HG02678 (cell line): ENCODE data around the gene SH3GLB2.

Experiments
- ATAC-seq: cut with Tn5 transposase; IDR thresholded peaks from one replicate; pipeline ENCODE4 v1.9.1; 2021; ENCODE audit warnings: mild to moderate bottlenecking, moderate library complexity; ENCODE audit not compliant: unreplicated experiment

SH3GLB2 gene

DNA sequence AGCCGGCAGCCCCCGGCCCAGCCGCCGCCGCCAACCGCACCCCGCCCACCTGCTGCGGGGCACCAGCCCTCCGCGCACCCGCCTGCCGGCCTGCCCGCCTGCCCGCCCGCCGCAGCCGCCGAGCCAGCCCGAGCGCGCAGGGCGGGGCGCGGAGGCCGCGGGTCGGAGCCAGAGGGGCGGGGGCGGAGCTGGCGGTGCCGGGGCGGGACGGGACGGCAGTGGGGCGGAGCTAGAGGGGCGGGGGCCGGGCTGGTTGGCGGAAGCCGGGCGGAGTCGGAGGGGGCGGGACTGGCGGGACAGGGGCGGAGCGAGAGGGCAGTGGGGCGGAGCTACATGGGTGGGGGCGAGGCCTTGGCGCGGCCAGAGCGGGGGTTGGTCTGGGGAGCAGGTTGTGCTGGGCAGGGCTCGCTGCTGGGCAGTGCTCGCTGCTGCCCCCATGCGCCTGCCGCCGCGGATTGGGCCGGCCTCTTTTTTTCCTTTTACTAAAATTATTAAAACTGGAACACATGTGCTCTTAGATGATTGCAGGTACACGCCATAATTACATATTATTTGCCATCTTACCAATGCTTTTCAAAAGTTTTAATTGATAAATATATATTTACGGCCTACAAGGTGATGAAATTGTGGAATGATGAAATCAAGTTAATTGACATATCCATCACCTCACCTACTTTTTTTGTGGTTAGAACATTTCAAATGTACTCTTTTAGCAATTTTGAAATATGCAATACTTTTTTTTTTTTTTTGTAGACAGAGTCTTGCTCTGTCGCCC lies at the start of gene SH3GLB2:
TSS of gene SH3GLB2 (minus strand) at position 140 of the 775 bp plus-strand sequence. CDS start 177 bp downstream, outside the sequence.
- peak; percentile 76 for ATAC-seq

DNA sequence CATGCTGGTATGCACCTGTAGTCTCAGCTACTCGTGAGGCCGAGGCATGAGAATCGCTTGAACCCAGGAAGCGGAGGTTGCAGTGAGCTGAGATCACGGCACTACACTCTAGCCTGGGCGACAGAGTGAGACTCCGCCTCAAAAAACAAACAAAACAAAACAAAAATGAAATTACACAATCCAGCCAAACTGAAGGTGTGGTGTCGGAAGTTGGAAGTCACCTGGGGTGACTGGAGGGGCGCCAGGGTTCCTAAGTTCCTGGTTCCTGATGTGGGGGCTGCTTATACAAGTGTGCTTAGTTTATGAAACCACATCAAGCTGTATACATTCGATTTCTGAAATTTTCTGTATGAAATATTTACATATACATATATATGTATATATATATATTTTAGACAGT lies 49.1 kb upstream of the SH3GLB2 start:
- no peak for ATAC-seq

DNA sequence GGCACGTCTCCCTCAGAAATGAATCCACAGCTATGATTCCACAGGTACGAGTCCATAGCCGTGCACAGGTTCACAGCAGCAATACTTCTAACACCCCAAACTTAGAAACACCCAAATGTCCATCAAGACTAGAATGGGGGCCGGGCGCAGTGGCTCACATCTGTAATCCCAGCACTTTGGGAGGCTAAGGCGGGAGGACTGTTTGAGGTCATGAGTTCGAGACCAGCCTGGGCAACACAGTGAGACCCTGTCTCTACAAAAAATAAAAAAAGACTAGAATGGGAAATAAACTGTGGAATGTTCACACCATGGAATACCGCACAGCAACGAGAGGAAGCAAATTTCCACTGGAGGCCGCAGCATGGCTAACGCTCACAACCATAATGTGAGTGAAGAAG lies 48.5 kb upstream of the SH3GLB2 start:
- no peak for ATAC-seq

DNA sequence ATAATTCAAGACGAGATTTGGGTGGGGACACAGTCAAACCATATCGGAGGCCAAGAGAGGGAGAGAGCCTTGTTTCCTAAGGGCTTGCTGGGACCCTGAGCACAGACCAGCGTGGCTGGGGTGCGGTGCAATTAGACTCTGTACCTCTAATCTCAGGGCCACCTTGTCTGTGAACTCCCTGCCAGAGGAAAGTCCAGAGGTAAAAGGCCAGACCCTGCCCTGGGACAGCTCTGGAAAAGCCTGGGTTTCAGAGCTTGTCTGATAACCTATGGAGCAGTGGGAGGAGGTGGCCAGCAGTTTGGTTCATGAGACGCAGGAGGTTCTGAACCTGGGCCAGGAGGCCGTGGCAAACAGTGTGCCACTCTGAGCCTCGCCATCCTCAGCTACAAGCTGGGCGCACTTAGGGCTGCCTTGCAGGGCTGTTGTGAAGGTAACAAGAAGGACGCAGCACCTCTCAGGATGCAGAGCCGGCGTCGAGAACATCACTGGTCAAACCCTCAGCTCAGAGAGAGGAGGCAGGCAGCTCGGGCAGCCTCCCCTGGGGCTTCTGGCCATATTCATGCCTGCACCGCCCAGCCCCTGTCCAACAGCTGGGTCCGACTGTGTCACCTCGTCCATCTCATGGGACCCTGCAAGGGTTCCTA lies 48.0 kb upstream of the SH3GLB2 start:
- ATAC-seq = no peak

DNA sequence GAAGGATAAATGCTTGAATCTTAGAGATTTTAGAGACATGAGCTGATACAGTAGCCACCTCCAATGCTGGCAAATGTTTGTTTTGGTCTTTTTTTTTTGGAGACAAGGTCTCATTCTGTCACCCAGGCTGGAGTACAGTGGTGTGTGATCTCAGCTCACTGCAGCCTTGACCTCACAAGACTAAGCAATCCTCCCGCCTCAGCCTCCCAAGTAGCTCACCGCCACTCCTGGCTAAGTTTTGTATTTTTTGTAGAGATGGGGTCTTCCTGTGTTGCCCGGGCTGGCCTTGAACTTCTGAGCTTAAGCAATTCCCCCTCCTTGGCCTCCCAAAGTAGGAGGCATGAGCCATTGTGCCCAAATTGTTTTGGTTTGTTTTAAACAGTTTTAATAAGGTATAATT lies 46.0 kb upstream of the SH3GLB2 start:
- ATAC-seq = no peak

DNA sequence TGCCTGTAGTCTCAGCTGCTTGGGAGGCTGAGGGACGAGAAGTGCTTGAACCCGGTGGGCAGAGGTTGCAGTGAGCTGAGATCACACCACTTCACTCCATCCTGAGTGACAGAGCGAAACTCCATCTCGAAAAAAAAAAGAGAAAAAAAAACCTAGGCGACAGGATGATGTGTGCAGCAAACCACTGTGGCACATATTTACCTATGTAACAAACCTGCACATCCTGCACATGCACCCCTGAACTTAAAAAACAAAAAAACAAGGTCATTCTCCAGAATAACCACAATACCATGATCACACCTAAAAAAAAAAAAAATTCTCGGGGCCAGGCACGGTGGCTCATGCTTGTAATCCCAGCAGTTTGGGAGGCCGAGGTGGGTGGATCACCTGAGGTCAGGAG lies 45.3 kb upstream of the SH3GLB2 start:
- ATAC-seq = no peak

DNA sequence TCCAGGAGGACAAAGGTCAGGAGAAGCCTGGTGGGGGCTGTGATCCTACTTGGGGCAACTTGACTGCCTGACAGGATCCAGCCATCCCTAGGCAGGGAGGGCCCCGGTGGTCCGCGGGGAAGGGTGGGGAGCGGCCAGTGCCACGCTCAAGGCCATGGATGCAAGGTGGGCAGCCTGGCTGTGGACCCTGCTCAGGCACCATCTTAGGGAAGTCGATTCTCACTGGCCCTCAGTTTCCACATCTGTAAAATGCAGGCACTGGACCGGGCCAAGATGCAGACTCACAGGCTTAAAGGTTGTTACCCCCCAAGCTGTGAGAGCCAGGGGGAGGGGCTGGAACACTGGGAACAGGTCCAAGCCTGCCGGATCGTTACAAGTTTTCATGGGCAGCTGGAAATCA lies 44.0 kb upstream of the SH3GLB2 start:
- no peak for ATAC-seq

DNA sequence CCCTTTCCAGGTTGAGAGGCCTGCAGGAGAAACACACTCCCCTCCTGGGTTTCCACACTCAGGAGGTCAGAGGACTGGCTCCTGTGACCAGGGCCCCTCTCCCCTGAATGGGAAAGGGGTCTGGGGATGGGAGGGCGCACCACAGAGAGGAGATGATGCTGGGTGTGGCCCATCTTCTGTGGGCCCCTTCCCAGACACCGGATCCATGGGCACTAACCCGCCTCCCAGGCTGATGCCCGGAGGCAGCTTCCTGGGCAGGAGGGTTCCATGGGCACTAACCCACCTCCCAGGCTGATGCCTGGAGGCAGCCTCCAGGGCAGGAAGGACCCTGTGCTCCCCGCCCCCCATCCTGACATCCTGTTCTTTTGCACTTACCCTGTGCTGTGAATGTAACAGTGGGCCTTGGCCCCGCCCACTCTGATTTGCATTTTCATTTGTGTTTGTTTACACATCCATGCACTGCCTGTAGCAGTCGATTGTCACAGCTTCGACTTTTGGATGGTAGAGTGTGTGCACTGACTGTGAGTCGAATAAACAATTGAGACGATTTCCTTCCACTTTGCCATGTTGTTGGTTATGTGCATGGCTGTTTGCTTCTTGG lies 43.5 kb upstream of the SH3GLB2 start:
- no peak for ATAC-seq

DNA sequence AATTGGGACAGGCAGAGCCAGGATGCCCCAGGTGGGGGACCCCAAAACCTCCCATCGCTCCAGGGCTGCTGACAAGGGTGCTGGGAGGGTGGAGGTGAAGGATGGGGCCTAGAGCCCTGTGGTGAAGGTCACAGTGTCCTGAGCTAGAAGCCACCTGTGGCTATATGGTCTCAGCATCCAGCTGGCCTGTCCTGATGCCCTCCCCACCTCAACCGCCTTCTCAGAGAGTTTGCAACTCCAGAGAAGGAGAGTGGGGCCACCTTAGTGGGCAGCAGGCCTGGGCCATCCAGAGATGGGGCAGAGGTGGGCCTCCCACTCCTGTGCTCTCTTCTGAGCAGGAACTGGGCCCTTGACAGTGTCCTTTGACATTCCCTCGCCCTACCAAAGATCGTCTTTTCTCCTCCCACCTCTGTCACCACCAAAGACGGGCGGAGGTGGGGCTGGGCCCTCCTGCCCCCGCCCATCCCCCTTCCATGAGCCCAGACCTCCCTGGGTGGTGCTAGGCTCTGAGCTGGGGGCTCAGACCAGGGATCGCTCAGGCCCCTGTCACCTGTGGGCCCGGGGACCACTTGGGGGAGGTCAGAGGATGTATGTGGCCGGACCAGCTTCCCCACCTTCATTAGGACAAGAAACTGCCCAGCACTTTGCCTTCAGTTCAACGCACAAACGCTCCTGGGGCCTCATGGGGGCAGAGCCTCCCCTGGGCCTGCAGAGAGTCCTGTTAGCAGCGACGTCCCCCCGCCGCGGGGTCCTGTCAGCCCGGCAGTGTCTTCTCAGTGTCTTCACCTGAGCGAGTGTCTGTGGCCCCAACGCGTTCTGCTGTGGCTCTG lies 42.8 kb upstream of the SH3GLB2 start:
- ATAC-seq = no peak

DNA sequence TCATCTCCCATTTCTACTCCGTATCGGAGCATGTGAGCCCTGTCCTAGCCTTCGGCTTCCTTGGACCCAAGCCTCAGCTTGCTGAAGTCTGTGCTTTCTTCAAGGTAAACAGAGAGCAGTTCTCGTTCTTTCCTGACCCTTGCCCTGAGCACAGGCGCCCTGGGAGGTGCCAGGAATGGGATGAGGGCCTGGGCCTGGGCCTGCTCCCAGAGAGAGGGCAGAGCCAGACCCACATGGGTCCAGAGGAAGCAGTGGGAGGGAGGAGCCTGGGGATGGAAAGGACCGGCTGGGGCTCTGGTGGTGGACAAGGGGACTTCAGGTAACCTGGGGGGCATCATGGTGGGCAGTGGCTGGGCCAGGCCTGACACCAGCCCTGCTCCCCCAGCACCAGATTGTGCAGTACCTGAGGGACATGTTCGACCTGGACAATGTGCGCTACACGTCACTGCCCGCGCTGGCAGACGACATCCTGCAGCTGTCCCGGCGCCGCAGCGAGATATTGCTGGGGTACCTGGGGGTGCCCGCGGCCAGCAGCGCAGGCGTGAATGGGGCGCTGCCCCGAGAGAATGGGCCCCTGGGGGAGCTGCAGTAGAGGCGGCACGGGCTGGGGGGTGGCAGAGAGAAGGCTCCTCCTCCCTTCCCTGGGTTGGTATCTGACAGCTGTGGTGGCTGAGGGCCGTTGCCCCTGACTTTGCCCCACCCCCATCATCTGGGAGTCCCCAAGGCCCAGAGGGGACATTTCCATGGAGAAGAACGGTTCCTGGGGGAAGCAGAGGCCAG lies 41.9 kb upstream of the SH3GLB2 start:
- ATAC-seq = no peak

DNA sequence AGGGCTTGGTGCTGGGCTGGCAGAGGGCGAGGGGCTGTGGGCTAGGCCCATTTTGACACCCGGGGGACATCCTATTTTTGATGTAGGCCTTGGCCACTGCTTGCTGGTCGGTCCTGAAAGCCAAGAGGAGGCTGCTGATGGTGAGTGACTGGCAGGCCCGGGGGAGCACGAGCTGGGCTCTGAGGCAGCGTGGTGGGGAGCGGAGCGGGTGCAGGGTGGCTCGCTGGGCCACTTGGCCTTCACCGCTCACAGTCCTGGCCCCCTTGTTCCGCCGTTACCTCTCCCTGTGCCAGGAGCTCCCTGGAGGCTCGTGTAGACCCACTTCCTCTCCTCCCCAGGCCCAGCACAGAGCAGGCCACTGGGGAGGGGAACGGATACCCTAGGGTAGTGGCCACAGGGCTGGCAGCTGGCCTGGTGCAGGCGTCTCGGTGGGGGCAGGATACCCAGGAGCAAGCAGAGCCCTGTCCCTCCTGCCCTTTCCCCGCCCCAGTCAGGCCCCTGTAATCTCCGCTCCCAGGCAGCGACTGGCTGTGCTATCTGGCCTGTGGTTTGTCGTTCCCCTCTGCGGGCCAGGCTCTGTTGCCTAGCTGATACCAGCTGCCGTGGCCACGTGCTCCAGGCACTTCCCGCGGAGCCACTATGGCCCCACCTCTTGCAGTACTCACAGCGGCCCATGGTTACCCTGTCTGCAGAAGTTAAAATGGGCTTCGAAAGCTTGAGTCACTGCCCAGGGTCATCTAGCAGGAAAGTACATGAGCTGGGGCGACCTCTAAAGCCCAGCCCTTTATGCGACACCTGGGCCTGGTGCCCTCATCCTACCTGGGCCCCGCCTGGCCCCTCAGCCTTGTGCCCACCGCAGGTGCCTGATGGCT lies 41.1 kb upstream of the SH3GLB2 start:
- peak; percentile 83 for ATAC-seq

DNA sequence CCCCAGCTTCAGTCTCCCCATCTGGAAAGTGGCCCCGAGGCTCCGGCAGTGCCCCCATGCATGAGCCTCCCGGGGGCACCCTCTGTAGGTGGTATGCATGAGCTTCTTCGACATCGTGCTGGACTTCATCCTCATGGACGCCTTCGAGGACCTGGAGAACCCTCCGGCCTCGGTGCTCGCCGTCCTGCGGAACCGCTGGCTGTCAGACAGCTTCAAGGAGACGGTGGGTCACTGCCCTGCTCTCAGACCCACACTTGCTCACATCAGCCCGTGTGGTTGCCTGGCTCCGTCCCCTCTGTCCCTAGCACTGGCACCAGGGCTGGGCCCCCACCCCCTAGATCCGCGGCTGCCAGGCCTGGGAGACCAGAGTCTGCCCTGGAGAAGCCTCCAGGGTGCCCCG lies 40.0 kb upstream of the SH3GLB2 start:
- ATAC-seq = no peak

DNA sequence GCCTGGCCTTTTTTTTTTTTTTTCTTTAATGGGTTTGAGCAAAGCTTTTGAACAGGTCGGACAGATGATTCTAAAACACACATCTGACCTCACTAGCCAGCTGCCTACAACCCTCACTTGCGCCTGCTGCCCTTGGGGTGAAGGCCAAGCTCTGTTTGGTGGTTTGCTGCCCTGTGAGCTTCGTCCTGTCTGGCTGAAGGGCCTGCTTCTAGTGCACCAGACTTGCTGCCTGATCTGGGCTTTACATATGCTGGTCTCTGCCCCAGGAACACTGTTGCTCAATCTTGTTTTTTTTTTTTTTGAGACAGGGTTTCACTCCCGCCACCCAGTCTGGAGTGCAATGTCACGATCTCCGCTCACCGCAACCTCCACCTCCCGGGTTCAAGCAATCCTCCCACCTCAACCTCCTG lies 36.4 kb upstream of the SH3GLB2 start:
- no peak for ATAC-seq

DNA sequence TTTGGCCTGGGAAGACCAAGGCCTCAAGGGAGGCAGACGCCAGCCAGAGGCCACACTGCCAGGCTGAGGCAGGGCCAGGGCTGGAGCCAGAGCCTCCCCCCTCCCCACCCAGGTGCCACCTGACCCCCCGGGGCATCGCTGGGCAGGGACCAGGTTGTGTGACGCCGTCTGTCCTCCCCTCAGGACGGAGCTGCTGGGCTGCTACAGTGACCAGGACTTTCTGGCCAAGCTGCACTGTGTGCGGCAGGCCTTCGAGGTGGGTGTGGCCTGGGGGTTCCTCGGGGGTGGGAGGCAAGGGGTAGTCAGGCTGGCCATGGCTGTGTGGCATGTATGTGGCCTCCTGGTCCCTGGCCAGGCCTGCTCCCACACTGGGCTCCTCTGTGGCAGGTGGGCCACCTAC lies 34.9 kb upstream of the SH3GLB2 start:
- no peak for ATAC-seq

DNA sequence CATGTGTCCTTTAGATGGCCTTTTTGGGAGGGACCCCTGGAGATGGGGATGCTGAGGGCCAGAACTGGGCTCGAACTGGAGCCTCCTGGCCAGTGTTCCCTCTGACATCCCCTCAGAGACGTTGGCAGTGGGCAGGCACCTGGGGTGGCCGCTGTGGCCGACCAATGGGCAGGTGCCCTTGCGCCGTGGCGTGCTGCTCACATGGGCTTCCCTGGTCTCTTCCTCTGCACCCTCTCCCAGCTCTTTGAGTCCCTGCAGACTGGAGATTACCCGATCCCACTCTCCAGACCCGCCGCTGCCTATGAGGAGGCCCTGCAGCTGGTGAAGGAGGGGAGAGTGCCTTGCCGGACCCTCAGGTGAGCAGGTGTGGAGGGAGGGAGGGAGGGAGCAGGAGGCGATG lies 32.9 kb upstream of the SH3GLB2 start:
- ATAC-seq = no peak

DNA sequence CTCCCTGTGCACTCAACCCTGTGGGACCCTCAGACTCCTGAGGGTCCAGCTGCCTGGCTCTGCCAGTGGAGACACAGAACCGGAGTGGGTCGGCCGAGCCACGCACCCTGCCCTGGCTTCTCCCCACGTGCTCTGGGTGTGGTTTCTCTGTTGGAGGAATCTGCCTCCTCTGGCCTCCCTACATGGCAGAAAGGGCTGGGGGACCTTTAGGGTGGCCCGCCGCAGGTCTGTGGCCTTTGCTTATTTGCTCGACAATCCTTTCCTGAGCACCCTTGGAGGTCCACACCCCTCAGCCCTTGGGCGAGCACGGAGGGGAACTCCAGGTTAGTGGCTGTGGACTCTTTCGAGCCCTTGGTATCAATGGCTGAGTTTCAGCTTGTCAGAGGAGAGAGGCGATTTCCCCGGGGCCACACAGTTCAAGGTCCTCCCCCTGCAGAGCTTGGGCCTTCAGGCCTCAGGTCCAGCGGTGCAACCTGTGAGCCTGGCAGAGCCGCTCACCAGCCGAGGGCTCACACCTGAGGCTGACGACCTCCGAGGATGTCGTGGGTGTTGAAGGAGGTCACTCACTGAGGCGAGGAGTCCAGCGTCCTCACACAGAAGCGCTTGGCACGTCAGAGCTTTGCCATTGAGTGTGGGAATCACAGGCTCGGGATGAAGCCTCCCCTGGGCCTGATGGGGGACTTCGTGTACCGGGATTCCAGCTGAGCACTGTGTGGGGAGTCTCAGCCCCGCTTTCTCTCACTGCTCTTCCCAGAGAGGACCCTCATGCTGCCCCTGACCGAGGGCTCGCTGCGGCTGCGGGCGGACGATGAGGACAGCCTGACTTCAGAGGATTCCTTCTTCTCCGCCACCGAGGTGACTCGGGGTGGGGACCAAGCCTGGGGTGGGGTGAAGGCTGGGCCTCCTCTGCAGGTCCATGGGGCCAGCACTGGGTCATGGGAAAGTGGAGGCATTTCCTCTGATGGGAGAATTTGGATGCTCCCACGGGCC lies 32.0 kb upstream of the SH3GLB2 start:
- no peak for ATAC-seq

DNA sequence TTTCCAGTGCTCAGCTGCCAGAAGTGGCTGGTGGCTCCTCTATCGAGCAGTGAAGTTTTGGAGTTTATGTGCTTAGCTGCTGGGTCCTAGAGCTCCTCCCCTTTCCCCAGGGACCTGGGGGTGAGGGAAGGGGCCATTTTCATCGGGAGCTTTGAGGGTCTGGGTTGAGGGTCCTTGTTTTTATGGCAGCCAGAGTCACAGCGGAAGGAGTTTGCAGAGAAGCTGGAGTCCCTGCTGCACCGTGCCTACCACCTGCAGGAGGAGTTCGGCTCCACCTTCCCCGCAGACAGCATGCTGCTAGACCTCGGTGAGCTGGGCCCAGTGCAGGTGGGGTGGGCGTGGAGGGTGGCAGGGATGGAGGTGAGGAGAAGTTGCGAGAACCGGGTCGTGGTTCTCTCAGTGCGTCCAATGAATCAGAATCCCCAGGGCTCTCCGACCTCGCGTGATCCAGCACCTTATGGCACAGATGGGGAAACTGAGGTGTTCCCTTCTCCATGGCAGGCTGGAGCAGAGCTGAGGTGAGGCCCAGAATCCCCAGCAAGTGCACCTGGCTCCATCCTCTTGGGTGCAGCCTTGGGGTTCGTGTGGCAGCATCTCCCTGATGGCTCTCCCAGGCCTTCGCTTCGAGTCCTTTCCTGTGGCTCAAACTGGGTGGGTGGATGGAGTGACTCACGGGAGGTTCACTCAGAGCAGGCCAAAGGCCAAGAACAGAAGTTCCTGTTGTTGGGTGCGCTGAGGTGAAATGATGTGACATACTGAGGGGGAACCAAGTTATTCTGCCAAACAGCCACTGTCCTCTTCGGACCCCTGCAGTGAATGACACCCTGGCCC lies 31.0 kb upstream of the SH3GLB2 start:
- ATAC-seq = no peak
